ENCODE data around the gene NCOA3.
"Not testable (repeated sequence)": the region's sequence is repeated elsewhere in the genome, so short reads cannot be mapped to it uniquely, and the experiment has no call there.

GRCh38 chr20:47500082-47500481 is 1.6 kb upstream of the NCOA3 start:
- not testable (repeated sequence) for TF ChIP-seq CTCF, POLR2A (IDR thresholded peaks at IDR 0.05)

Data from esophagus squamous epithelium (tissue), 4 donors.